HG02623 (cell line): ENCODE measurements around the gene PYGB.

ENCODE experiments used
- ATAC-seq: cut with Tn5 transposase; IDR thresholded peaks from one replicate; pipeline ENCODE4 v1.9.1; 2021; ENCODE audit warnings: moderate library complexity; ENCODE audit not compliant: unreplicated experiment

The PYGB gene

DNA sequence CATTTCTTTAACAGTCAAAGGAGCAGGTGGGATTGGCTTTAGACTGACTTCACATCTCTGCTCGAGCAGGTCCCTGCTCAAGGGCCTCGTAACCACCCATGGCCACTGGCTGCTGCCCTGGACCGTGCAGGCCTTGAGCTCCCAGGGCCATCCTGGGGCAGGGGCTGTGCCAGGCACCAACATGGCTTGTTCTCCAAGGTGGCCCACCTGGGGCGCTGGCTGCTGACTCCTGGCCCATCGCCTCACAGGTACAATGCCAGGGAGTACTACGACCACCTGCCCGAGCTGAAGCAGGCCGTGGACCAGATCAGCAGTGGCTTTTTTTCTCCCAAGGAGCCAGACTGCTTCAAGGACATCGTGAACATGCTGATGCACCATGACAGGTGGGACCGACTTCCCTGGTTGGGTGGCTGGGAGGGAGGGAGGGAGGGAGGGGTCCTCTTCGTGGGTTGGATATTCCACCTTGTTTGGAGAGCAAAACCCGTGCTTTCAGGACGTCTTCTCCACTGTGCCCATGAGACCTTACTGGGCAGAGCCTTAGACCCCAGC, 46.1 kb downstream of the PYGB start:
- no peak for ATAC-seq

DNA sequence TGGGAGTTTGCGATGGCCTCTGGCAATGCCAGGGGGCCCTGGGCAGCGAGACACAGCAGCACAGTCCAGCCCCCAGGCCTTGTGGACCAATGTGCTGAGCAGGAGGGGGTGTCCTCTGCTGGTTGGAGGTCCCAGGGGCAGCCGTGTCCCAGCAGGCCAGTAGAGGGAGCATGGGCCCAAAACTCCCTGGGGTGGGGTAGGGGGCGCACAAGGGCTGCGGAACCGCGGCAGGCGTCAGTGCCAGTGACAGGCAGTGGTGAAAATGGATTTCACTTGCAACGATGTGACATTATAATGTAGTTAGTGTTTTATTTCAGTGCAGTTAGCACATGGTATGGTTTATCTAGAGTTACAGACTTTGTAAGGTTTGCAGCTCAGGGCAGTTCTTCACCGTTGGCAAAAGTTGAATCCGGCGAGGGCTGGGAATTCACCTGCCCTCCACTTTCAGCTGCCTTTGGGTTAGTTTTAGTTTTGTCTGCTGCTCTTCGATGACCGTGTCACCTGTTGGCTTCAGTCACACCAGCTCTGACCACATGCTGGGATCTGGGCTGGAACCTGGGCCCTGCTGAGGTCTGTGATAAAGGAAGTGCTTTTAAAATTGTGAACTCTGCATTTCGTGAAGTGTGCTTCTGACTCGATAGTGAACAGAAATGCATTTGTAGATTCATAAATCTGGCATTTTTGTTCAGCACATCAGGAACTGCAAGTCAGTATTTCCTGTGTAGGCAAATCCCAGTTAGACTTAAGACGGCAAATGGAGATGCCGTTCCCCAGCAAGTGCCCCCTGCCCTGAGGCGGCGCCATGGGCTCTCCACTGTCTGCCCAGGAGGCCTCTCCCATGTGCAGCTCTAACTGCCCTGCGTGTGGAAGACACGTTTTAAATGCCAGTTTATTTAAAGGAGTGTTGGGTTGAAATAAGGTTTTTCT, 46.8 kb downstream of the PYGB start:
- no peak for ATAC-seq

DNA sequence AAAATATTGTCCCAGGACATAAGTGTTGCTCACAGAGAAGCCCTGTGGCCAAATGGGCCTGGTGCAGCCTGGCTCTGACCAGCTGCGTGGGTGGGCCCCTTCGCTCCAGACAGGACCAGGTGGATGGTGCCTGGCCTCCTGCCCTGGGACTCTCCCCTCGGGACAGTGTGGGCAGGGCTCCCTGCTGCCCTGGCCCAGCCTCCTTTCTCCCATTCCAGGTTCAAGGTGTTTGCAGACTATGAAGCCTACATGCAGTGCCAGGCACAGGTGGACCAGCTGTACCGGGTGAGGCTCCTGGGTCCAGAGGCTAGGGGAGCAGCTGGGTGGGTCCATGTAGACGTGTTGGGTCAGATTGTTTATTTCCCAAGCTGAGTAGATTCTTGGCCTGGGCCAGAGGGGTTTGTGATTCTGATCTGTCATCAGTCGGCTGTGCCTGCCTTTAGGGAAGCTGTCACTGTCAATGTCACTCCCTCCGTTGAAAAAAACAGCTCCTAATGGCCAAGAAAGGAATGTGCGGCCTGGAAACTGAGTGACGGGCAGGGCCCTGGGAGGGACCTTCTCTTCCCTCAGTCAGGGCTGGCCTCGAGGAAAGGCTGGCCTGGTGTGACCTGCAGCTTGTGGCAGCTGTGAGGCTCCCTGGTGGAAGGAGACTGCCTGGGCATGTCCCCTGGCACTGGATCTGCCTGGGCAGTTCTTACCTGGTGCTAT, 47.7 kb downstream of the PYGB start:
- ATAC-seq, result no peak

DNA sequence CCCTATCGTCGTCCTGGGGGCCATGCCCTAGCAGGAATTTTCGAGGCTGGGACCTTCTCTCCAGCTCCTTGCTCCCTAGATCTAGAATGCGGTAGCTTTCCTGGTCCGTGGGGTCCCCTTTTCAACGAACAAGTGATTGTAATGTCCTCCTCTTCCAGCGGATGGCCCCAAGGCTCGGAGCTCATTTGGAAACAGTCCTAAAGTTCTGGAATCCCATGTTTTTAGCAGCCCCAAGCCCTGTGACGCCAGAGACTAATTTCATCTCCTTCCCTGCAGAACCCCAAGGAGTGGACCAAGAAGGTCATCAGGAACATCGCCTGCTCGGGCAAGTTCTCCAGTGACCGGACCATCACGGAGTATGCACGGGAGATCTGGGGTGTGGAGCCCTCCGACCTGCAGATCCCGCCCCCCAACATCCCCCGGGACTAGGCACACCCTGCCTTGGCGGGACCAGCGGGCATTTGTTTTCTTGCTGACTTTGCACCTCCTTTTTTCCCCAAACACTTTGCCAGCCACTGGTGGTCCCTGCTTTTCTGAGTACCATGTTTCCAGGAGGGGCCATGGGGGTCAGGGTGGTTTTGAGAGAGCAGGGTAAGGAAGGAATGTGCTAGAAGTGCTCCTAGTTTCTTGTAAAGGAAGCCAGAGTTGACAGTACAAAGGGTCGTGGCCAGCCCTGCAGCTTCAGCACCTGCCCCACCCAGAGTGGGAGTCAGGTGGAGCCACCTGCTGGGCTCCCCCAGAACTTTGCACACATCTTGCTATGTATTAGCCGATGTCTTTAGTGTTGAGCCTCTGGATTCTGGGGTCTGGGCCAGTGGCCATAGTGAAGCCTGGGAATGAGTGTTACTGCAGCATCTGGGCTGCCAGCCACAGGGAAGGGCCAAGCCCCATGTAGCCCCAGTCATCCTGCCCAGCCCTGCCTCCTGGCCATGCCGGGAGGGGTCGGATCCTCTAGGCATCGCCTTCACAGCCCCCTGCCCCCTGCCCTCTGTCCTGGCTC, 48.5 kb downstream of the PYGB start:
- peak; percentile 18 for ATAC-seq

DNA sequence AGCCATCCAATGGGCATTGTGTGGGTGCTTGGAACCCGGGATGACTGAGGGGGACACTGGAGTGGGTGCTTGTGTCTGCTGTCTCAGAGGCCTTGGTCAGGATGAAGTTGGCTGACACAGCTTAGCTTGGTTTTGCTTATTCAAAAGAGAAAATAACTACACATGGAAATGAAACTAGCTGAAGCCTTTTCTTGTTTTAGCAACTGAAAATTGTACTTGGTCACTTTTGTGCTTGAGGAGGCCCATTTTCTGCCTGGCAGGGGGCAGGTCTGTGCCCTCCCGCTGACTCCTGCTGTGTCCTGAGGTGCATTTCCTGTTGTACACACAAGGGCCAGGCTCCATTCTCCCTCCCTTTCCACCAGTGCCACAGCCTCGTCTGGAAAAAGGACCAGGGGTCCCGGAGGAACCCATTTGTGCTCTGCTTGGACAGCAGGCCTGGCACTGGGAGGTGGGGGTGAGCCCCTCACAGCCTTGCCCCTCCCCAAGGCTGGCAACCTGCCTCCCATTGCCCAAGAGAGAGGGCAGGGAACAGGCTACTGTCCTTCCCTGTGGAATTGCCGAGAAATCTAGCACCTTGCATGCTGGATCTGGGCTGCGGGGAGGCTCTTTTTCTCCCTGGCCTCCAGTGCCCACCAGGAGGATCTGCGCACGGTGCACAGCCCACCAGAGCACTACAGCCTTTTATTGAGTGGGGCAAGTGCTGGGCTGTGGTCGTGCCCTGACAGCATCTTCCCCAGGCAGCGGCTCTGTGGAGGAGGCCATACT, 49.4 kb downstream of the PYGB start:
- ATAC-seq, result peak; percentile 59

DNA sequence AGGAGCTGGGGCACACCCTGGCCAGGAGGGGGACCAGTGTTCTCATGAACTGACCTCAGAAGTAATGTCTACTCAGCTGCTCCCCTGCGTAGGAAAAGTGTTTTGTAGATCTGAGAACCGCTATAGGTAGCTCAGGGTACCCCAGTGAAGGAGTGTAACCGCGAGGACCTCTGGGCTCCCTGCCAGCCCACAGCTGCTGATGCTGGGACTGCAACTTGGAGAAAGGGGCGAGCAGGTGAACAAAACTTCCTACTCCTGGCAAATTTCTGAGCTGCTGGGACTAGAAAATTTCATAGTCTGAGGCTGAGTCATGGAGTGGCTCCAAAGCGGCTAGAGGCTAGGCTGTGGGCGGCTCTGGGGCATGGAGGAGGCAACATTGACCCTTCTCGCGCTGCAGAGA, 51.9 kb downstream of the PYGB start:
- ATAC-seq, result no peak

DNA sequence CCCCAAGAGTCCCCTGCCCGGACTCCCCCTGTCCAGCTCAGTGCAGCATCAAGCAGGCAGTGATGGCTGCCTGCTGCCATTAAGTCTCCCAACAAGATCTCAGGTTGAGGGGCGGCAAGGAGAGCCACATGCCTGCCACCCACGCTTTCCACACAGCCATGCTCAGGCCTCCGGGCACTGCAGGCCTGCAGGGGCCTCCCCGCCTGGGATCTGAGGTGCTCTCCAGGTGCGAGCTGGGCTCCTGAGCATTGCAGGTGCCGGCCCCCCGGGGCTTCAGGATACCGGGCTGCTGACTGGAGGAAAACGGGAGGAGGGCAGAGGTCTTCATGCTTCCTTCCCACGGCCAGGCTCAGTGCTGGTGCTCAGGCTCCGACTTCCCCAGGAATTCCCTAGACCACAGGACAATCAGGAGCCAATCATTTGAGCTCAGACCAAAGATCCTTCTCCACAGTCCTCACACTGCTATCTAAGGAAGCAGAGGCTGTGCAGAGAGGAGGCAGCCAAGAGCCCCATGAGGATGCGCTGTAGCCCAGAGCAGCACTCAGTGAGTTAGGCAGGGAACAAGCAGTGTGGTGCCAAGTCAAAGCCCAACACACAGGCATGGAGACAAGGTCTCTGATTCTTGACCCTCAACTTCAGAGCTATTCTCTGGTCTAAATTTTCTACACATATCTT, 52.7 kb downstream of the PYGB start:
- ATAC-seq, result no peak

DNA sequence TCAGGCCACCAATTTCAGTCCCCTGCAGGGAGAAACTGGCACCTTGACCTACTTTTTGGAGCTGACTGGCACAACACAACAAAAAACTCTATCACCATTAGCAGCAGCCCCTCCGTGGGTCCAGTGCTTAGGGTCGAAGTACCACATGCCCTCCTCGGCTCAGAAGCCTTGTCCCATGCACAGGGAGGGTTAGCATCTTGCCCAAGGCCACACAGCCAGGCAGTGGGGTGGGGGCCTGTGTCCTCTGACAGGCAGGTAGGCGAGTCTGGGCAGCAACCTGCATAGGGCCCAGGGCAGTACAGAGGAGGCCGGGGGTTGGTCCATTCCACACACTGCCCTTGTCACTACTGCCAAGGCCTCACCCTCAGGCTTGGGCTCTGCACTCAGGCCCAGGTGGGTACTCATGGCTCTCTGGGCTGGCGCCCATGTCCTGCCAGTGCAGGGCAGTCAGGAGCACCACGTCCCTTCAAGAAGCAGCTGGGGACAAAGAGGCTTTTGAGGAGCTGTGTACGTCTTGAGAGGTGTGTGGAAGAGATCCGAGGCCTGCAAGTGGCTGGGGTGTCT, 53.6 kb downstream of the PYGB start:
- ATAC-seq, result no peak

DNA sequence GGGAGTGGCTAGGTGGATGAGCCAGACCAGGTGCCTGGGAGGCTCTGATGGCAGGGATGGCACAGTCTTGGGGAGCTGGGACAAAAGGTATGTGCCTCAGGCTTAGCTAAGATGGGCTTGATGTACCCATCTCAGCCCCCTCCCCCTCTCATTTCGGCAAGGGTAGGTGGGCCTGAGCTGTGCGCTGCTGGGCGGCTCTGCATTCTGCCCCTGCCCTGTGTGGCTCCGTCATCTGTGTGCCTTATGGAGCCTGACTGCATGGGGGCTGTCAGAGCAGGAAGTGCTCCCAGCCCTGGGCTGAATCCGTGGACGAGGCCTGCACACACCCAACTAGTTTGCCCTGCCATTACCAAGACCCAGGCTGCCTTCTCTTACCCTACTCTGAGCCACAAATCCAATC, 54.7 kb downstream of the PYGB start:
- ATAC-seq, result no peak

DNA sequence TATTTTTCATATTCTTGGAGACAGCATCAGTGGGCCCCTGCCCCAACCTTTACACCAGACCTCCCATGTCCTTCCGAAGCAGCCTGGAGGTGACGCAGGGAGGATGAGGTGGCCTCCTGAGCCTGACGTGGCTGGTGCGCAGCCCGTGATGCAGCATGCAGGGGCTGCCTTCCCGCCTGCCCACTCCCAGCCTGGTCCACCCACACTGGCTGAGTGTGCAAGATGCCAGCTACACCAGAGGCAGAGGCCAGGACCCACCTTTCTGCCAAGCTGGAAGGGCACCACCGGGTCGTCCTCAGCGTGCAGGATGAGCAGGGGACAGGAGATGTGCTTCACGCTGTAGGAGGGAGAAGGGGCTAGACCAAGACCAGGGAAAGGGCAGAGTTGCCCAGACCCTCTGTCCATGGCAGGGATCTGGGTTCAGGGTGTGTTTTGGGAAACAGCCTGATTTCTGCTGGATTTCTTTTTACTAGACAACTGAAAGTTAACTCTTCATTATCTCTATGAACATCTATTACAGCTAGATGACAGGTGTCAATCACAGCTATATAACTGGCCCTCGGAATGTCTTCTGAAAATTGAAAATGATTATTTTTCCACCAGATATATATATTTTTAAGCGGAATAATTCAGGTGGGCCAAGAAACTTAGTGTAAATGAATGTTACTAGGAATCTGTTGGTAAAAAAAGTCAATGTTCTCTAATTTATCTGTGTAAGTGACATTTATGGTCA, 55.6 kb downstream of the PYGB start:
- no peak for ATAC-seq

DNA sequence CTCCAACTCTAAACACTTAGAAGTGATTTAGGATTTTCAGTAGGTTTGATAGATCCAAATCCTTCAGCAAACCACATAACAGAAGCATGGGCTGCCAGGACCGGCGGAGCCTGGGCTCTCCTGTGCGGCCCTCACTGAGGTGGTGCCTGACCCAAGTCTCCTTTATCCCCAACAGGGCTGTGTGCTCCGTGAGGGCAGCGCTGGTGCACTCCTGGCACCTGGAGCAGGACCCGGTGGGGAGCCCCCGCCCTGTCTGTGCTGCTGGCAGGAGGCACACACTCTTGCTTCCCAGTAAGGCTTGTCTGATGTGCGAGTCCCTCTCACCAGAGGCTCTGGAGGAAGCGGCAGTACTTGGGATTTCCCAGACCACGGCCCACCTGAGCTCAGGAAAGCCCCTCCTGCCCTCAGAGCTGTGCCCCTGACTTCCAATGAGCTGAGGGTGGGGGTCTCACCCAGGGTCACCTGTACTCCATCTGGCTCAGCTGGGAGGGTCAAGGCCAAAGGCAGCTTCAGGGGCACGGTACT, 56.2 kb downstream of the PYGB start:
- no peak for ATAC-seq

DNA sequence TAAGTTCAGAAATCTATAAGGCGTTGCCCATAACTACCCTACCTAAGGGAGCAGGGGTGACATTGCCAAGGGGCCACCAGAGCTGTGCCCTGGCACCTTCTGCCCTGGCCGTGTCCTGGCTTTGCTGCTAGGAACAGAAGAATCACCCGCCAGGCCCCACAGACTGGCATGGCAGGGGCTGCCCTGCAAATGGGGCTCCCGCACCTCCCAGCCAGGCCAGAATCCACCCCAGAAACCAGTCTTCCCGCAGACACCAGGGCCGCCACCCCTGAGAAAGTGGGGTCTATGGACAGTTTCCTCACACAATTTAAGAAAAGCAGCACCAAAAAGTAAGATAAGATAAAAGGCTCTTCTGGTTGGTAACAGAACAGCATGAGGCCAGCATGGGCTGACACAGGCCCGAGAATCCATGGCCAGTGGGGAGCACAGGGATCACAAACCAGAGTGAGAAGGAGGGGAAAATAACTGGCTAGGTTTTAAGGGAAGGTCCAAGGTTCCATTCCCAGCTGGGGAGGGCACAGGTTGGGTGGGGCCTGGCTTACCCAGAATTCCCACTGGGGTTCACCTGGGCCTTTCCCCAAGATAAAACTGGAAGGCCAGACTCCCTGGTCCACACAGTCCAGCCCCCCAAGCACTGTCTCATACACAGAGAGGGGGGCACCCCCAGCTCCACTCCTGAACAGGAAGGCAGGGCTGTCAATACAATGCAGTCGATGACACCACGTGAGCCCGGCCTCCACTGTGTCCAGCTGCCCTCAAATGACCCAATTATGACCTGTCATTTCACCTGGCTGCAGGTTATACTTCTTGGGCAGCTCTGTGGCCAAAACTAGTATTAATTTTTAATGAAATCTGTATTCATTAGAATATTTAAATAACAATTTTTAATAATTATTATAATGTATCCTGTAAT, 59.4 kb downstream of the PYGB start:
- ATAC-seq, result no peak

DNA sequence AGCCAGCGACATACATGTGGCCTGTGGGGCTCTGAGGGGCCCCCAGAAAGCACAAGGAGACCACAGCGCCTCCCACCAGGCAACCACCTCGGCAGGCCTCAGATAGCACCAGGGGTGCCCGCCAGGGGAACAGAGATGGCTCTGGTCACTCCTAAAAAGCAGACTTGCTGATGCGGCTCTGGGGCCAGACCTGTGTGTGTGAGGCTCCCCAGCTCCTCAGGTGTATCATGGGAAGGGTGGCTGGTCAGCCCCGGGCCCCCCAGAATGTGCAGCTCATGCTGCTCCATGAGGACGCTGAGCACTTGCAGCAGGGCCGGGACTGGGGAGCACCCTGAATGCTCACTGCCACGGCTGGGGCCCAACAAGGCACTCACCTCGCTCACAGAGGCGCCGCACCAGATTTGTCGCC, 60.2 kb downstream of the PYGB start:
- no peak for ATAC-seq

DNA sequence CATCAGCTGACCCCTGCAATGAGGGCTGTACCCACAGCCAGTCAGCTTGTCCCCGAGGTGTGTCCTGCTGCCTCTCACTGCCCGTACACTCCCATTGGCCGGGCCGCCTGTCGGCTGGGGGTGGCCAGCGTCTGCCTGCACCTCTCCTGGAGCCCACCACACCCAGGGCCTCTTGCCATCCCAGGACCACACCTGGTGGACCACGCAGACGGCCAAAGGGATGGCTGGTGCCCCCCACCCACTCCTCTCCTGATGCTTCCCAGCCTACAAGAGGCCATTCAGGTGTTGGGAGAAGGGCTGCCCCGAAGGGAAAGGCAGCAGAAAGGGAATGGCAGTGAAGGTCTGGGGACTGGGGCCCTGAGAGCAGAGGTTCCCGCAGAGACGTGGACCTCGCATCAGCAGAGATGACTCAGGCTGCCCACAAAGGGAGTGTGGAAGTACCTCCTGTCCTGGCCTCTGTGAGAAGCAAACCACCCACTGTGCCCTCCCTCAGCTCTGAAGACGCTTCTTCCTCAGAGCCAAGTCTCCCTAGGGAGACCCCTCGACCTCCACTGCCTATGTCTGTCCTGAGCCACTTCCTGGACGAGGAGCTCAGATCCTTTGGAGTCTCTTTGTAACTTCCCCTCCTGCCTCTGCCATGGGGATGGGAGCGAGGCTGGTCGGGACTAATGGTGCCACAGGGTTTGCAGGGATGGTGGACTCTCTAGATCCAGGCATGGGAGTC, 60.9 kb downstream of the PYGB start:
- no peak for ATAC-seq

DNA sequence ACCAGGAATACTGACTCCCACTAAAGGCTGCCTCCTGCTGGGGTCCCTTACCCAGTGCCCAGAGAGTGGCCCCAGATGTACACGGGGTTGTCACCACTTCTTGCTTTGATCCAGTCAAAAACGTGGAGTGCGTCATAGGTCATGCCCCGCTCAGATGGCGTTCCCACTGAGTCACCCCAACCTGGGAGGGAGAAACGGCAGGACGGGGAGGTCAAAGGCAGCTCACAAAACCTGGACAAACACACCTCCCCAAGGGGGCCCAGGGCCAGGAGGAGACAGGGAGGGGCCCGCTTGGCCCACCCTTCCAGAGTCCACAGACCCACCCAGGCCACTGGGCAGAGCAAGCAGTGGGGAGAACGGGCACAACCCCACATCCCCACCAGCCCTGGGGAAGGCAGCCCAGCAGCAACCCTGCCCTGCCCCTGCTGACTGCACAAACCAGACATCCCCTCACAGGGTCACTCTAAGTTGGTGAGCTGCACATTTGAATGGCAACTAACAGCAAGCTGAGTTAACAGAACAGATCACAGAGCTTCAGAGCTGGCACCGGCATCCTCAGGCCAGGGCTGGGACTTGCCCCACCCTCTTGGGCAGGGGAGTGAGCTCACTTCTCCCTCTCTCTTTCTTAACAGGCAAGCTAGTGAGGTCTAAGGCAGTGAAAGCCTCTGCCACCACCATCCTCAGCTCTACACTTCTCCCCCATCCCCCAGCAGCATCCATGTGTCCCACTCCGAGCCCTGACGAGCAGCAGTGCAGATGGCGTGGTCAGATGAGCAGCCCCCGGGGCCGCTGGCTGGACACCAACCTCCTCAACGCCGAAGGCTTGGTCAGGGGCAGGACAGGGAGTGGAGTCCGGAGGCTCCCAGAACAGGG, 61.7 kb downstream of the PYGB start:
- no peak for ATAC-seq
